Hindlimb muscle (tissue), 1 donor: Measurements from ENCODE around the gene THAP3. TPM values are rescaled to one million over a fixed set of nuclear protein-coding genes. Genes with fewer than 3 reads are reported as not detected.

Experiments used
- DNase-seq: peaks from one replicate; pipeline ENCODE4 v3.0.0-alpha.2; 2013
- polyA plus RNA-seq: library from polyadenylated mRNA; unstranded; fragments of 120-200 nt; gene quantifications from one replicate; pipeline ENCODE4 v1.2.1, GENCODE V29; 2013; ENCODE audit not compliant: insufficient read length

Gene THAP3
- polyA plus RNA-seq, 1 donor, result 21.3 TPM

DNA sequence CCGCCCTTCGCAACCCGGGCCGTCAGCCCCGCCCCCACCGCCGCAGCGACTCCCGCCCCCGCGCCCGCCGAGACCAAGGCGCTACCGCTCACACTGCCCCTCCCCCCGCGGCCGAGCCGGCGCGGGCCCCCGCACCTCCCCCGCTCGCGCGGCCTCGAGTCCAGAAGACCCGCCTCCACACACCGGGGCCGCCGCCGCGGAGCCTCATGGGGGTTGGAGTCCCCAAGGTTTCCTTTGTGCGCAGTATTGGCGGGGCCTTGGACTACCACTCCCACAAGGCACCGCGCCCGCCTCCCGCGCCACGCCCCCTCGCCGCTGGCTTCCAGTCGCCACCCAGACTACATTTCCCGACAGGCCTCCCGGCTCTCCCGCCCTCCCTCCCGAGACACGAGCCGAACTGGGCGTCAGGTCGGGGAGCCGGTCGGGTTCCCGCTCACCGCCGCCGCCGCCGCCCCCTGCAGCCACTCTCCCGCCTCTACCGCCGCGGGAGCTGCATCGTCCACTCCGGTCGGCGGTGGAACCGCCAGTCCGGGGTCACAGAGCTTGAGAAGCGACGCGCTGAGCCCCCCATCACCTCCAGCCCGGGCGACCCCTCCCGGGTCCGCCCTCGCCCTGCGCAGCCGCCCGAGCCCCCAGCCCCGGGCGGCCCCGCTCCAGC lies 11.2 kb upstream of the THAP3 start, which contains the start of gene PHF13:
Gene PHF13, plus strand, starts transcription at position 371 of the 658 bp plus-strand sequence. CDS start 336 bp downstream, outside the sequence.
- DNase-seq, result peak; percentile 99

DNA sequence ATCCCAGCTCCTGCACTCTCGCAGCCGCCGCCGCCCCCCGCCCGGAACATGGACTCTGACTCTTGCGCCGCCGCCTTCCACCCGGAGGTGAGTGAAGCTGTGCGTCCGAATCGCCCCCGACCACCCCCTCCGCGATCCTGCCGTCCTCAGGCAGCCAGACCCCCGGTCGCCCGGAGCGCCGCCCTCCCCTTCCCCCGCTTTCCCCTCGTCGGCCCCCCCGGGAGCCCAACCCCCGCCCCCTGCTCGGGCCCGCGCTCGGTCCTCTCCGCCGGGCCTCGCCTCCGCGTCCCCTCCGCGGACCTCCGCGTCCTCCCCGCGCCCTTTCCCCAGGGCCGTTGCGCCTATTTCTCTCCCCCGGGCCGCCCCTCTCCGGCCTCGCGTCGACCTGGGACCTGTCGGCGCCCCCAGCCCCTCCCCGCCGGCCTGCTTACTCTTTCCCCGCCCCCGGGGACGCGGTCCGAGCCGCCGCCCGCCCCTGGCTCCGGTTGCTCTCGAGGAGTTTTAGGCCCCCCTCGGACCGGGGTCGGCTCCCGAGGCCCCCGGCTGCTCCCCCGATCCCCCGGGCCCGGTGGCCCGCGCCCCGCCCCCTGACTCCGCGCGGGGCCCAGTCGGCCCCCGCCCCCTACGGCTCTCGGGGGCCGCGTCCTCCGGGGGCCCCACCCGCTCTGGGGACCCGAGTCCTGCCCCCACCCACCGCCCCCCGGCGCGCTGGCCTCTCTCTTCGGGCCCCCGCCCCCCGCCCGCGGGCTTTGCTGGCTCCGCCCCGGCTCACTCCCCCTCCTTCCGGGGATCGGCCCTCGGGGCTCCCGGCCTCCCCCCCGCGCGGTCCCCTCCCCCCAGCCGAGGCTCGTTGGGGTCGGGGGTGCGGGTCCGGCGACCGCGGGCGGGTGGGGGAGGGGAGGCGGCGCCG lies 10.4 kb upstream of the THAP3 start:
- DNase-seq, result peak; percentile 60

GRCh38 chr1:6614929-6615785 lies 9.5 kb upstream of the THAP3 start:
- DNase-seq, result no peak

- DNase-seq, result no peak
Measured at GRCh38 chr1:6619045-6619444, 5.6 kb upstream of the THAP3 start.

DNA sequence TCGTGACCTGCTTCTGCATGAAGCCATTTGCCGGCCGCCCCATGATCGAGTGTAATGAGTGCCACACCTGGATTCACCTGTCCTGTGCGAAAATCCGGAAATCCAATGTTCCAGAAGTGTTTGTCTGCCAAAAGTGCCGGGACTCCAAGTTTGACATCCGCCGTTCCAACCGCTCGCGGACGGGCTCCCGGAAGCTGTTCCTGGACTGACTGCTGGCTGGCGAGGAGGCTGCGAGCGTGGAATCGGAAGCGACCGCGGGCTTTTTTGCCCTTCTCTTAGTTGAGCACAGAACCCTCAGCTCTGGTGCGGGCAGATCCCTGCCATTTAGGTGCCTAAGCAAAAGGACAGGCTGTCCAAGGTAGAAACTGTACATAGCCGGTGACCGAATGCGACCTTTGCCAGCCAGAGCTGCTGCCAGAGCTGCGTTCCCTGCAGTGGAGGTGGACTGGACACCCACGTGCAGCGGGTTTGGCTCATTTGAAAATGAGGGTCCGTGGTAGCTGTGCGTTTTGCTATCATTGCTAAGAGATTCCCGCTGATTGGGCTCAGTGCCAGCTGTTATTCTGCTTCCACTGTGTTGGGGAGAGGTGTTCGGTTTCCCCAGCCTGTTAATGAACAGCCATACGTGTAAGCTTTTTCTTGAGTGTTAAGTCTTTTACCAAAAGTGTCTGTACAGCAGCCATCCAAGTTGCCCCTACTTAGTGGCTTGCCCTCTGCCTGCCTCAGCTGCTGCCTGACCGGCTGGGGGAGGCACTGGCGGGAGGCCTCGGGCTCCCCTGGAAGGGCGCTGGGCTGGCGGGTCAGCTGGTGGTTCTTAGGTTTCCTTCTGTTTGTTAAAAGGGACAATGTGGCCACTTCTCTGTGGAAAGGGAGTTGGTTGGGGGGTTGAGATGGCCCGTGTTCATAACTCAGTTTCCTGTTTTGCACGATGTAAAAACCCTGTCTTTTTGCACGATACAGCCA lies 3.0 kb upstream of the THAP3 start:
- DNase-seq, result no peak

DNA sequence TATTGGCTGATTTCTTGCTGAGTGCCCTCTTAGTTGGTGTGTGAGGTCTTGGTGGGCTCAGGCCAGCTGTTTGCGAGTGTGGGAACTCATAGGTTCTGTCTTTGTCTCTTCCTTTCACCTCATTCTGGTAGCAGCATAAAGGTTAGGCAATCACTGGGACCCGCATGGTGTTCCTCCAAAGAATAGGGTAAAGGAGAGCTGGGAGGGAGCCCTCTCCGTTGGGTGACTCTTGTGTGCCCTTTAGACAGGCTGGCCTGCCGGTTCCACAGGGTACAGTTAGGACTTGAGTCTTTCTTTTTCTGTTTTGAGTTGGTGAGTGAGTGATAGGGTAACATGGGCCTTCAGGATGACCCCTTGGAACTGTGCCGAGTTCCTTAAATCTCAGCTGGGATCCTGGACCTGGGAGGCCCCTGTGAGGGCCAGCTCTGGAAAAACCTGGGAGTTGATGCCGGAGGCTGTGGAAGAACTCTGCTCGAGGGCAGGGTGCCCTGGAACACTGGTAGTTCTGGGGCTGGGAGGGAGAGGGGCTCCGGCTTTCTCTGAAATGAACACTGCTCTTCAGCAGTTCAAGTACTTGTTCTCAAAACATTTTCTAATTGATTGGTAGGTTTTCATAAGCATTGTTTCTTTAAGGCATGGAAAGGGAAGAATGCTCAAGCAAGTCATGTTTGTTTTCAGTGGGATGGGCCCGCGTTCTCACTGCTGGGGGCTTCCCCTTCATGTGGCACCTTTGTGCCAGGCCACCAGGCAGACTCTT lies 2.1 kb upstream of the THAP3 start:
- DNase-seq, result no peak

GRCh38 chr1:6623269-6623965 lies 1.3 kb upstream of the THAP3 start:
- no peak for DNase-seq

DNA sequence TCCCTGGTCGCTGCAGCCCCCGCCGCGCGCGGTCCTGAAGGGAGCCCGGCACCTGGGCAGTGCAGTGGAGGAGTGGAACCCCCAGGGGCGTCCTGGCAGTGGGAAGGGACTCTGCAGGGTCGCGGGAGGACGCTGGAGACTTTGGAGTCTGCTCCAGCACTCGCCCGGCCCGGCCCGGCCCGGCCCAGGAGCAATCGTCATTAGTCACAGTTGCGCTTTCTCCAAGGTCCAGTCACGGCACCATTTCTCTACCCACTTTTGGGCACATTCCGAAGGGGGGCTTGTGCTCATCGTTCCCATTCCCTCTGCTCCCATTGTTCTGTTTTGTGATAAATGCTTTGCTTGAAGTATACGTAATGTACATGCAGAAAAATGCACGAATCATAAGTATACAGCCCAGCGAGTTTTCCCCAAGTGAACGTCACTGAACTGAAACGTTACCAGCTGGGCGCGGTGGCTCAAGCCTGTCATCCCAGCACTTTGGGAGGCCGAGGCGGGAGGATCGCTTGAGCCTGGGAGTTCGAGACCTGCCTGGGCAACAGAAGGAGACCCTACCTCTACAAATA lies 999 bp downstream of the THAP3 start:
- peak; percentile 30 for DNase-seq

DNA sequence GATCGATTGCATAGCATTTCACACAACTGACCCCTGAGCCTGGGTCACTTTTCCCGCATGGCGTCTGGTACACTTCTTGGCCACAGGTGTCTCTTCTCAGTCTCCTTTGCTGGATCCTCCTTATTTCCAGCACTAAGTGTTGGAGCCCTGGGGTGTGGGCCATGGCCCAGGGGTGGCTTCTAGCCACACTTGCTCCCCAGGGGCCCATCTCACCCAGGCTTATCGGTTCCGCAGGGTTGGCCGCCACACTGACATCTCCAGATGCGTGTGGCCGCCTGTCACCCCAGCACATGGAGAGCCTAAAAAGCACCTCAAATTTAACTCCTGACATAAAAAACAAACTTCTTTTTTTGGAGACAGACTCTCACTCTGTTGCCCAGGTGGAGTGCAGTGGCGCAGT lies 2.4 kb downstream of the THAP3 start:
- no peak for DNase-seq

GRCh38 chr1:6627841-6628545 lies 3.3 kb downstream of the THAP3 start:
- peak; percentile 33 for DNase-seq

DNA sequence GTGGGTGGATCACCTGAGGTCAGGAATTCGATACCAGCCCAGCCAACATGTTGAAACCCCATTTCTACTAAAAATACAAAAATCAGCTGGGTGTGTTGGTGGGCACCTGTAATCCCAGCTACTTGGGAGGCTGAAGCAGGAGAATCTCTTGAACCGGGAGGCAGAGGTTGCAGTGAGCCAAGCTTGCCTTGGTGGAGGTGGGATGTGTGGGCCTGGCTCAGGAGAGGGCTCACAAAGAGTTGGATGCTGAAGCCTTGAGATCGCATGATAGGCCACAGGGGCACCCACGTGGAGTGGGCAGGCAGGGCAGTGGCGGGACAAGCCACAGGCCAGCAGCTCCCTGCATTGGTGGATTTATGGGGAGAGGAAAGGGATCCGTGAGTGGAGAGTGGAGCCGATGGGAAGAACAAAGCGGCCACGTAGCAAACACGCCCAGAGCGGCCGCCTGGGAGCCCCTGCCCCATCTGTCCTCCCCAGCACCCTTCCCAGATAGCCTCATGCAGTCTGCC lies 4.4 kb downstream of the THAP3 start:
- DNase-seq, result no peak

GRCh38 chr1:6630027-6630426 lies 5.4 kb downstream of the THAP3 start:
- DNase-seq, result no peak

- DNase-seq, result no peak
Measured at GRCh38 chr1:6631058-6631457, 6.4 kb downstream of the THAP3 start.

DNA sequence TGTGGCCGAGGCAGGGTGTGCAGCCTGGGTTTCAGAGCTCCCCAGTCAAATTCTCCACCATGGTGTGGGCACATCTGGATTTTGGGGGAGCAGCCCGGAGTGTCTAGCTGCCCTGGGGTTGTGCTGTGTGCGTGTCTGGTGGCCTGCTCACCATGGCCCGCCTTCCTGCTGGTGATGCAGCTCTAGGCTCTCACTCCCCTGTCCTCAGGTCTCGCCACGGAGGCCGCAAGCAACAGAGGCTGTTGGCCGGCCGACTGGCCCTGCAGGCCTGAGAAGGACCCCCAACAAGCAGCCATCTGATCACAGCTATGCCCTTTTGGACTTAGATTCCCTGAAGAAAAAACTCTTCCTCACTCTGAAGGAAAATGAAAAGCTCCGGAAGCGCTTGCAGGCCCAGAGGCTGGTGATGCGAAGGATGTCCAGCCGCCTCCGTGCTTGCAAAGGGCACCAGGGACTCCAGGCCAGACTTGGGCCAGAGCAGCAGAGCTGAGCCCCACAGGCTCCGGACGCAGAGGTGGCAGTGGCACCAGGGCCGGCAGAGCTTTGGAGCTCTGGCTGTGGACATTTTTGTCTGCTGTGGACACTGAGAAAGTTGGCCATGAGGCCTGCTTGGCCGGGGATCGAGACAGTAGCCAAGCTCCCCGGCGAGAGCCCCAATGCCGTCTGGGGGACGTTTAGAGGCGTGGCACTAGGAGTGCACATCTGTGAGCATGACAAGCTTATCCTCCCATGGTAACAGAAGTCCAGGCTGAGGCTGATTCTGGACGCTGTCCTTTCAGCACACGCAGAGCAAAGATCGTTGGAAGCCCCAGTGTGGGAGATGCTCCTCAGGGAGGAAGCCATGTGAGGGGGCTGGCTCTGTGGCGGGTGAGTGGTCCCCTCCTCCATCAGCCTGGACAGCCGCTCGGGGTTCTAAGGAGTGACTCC lies 8.2 kb downstream of the THAP3 start:
- no peak for DNase-seq

DNA sequence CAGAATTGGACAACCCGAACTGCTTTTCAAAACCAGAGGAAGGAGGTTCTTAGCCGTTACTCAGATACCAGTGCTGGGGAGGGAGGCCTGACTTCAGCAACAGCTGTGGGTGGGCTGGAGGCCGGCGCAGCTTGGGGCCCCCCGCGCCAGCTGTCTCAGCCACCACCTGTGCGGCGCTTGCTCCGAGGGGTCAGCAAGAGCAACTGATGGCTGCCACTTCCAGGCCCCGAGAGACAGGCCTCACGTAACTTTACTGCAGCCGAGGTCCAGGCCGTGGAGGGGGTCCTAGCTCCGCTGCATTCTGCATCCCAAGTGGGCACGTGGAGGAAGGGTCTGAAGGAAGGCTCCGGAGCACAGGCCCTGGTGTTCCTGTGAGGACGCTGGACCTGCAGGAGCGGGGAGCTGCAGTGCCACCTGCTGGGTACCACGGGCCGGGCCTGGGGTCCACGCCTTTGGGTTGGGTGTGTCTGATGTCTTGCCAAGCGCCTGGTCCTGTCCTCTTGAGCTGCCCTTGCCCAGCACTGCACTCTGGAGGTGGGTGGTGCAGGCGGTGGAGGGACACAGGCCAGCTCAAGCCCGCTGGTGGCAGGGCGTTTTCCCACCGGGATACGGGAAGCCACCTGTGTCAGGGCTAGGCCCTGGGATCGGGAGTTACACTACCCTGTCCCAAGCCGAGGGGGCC lies 9.8 kb downstream of the THAP3 start:
- DNase-seq, result peak; percentile 37

DNA sequence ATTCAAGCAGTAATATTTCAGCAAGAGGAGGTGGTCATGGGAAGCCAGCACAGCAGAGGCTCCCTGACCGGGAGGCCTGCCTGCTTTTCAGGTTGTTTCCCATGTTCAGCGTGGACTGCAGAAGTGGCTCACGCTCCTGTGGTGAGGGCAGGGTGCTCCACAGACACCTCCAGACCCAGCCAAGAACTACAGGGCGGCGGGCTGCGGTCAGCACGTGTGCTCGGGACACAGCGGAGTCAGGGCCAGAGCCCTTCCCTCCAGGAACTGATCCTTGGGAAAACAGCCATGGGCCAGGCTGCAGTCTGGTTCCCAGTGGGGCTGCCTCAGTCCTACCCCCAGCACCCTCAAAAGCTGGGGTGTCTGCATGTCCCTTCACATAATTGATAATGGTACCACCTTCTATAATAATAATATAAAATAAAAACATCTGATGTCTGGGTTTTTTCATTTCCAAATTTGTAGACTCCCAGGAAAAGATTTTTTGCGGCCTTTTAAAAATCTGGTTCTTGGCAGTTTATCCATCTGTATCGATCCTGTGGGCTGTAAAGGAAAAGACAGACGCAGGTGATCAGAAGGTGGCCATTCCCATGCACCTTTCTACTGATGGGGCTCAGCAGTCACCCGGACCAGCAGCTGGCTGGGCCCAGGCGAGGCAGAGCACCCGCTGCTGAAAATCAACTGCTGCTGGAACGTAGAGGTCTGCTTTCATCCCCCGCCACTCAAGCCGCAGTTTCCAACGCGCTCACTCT lies 10.7 kb downstream of the THAP3 start:
- DNase-seq, result no peak
